H1 (cell line): ENCODE results near the gene DAPK3. TPM values are rescaled to one million over a fixed set of nuclear protein-coding genes. Genes with fewer than 3 reads are reported as not detected.

Experiments used
- ASH2L ChIP-seq: fragments of 200-600, 300-600 bp; sonication (generic); IDR thresholded peaks from one replicate; pipeline ENCODE4 v1.7.1; 2017; ENCODE audit warnings: low read length
- CEBPB ChIP-seq: IDR thresholded peaks from 2 replicates; pipeline ENCODE4 v1.6.1; 2012; ENCODE audit warnings: low read depth, low read length
- CTBP2 ChIP-seq: IDR thresholded peaks from 2 replicates; pipeline ENCODE4 v1.7.0; 2011; ENCODE audit warnings: borderline replicate concordance, mild to moderate bottlenecking, moderate library complexity, mixed read lengths, low read length; ENCODE audit not compliant: insufficient read depth, insufficient read length
- EGR1 ChIP-seq: IDR thresholded peaks from 2 replicates; pipeline ENCODE4 v1.6.1; 2011; ENCODE audit warnings: low read depth, low read length, borderline replicate concordance
- FOSL1 ChIP-seq: IDR thresholded peaks from 2 replicates; pipeline ENCODE4 v1.6.1; 2011; ENCODE audit warnings: mild to moderate bottlenecking, low read depth, low read length, moderate library complexity; ENCODE audit not compliant: insufficient read depth
- HDAC6 ChIP-seq: IDR thresholded peaks from one replicate; pipeline ENCODE4 v1.7.1; 2012; ENCODE audit warnings: low read depth, mild to moderate bottlenecking, inconsistent platforms, low read length, moderate library complexity
- MAX ChIP-seq: IDR thresholded peaks from 2 replicates; pipeline ENCODE4 v1.6.1; 2012; ENCODE audit warnings: inconsistent platforms
- NANOG ChIP-seq: IDR thresholded peaks from 2 replicates; pipeline ENCODE4 v1.6.1; 2011; ENCODE audit warnings: low read length, low read depth, mild to moderate bottlenecking, inconsistent platforms; ENCODE audit not compliant: insufficient read depth, poor library complexity, severe bottlenecking
- PHF8 ChIP-seq: fragments of 200-600 bp; sonication (generic); conservative IDR thresholded peaks from 2 replicates; pipeline ENCODE4 v1.7.1; 2012; ENCODE audit warnings: low read depth, mild to moderate bottlenecking, inconsistent platforms, low read length, moderate library complexity
- POLR2A ChIP-seq, 2 experiments: IDR thresholded peaks; 1 replicate in 1 of 2; 2 replicates in 1 of 2; pipeline ENCODE4 v1.6.1; 2011; ENCODE audit warnings: low read depth in 2 of 2, low read length in 2 of 2, mild to moderate bottlenecking in 2 of 2; ENCODE audit errors: control extremely low read depth in 1 of 2
- POU5F1 ChIP-seq: IDR thresholded peaks from 2 replicates; pipeline ENCODE4 v1.6.1; 2011; ENCODE audit warnings: low read depth, mild to moderate bottlenecking, low read length, moderate library complexity
- RFX5 ChIP-seq: IDR thresholded peaks from 2 replicates; pipeline ENCODE4 v1.6.1; 2011; ENCODE audit warnings: low read depth, low read length, improper control_type of control experiment, borderline replicate concordance
- RXRA ChIP-seq: IDR thresholded peaks from 2 replicates; pipeline ENCODE4 v1.6.1; 2011; ENCODE audit warnings: low read depth, mild to moderate bottlenecking, low read length, moderate library complexity; ENCODE audit not compliant: insufficient read depth
- SAP30 ChIP-seq: fragments of 300-600 bp; sonication (generic); IDR thresholded peaks from 2 replicates; pipeline ENCODE4 v1.7.1; 2012; ENCODE audit warnings: low read length, moderate library complexity, mild to moderate bottlenecking, inconsistent platforms; ENCODE audit not compliant: insufficient read depth, insufficient replicate concordance
- SIN3A ChIP-seq, 2 experiments: IDR thresholded peaks in 1 of 2; conservative IDR thresholded peaks in 1 of 2; 2 replicates each; pipeline ENCODE4 v1.6.1; 2011 to 2012; ENCODE audit warnings: low read length in 2 of 2, improper control_type of control experiment in 1 of 2, low read depth in 1 of 2, mild to moderate bottlenecking in 1 of 2
- SP1 ChIP-seq: IDR thresholded peaks from 2 replicates; pipeline ENCODE4 v1.6.1; 2011; ENCODE audit warnings: low read depth, low read length
- SP2 ChIP-seq: IDR thresholded peaks from 2 replicates; pipeline ENCODE4 v1.6.1; 2012; ENCODE audit warnings: mild to moderate bottlenecking, low read length, inconsistent platforms
- SRF ChIP-seq: IDR thresholded peaks from 2 replicates; pipeline ENCODE4 v1.6.1; 2011; ENCODE audit warnings: mild to moderate bottlenecking, low read depth, low read length, moderate library complexity
- TAF1 ChIP-seq: IDR thresholded peaks from 2 replicates; pipeline ENCODE4 v1.6.1; 2011; ENCODE audit warnings: mild to moderate bottlenecking, low read depth, low read length
- TAF7 ChIP-seq: optimal IDR thresholded peaks from 2 replicates; pipeline ENCODE3; 2011; ENCODE audit warnings: low read depth, mild to moderate bottlenecking, inconsistent platforms, low read length, moderate library complexity, borderline replicate concordance
- TBP ChIP-seq: IDR thresholded peaks from 2 replicates; pipeline ENCODE4 v1.6.1; 2011; ENCODE audit warnings: low read depth, low read length, improper control_type of control experiment
- TEAD4 ChIP-seq: IDR thresholded peaks from 2 replicates; pipeline ENCODE4 v1.6.1; 2012; ENCODE audit warnings: low read depth, low read length, inconsistent platforms, mixed read lengths
- polyA plus RNA-seq, 7 experiments: library from polyadenylated mRNA; depleted of rRNA in 3 of 7; stranded (reverse) in 5 of 7; unstranded in 2 of 7; fragments of >200 nt in 5 of 7; fragments of 200-250 nt in 2 of 7; gene quantifications; 1 replicate in 5 of 7; 2 replicates in 1 of 7; 4 replicates in 1 of 7; pipeline versions ENCODE4 v1.2.1 to v1.2.3, GENCODE V29; 2011 to 2013; ENCODE audit warnings: missing spikeins in 2 of 7, mixed read lengths in 2 of 7
- total RNA-seq: library from RNA; stranded (reverse); fragmentation: NEBNext Ultra II Directional; extraction: Animal tissue kit (Norgen Biotek cat#: 25700); gene quantifications from 2 replicates; pipeline ENCODE4 v1.2.1, GENCODE V29; 2021
- TF ChIP-seq, protein P1 (sequence below): IDR thresholded peaks from 2 replicates; pipeline ENCODE4 v1.6.1; 2011; ENCODE audit warnings: low read length, improper control_type of control experiment

The DAPK3 gene
- total and polyA plus RNA-seq, 2 of the 8 experiments (the other 6 are each of a cell fraction or from before 2014, with no cell fraction given) = 53.2 to 78.1 TPM

DNA sequence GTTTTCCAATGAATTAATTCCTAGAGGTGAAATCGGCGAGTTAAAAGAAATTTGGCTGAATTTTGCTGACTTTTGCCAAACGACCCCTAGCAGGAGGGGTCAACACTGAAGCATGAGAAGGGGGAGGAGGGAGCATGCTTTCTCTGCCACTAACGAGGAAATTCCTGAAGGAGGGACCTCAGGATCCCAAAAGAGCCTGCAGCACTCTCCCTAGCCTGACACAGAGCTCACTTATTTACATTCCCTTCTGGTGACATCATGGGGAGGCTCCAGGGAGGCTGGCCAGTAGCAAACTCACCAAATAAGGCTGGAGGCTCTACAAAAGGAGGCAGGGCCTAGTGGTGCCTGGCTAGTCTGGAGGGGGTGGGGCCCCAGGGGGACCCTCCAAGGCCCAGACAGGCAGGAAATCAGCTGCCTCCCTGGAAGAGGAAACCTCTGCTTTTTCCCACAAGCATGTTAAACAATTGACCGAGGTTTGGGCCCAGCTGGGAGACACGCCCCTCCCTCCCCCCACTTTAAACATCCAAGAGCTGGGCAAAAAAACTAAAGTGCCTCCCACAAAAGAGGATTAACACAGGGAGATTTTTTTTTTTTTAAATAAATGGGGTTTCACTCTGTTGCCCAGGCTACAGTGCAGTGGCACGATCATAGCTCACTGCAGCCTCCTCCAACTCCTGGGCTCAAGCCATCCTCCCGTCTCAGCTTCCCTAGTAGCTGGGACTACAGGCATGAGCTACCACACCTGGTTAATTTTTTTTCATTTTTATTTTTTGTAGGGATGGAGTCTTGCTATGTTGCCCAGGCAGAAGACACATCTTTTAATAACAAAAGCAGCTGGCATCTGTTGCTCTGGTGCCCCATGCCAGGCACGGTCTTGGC lies 2.1 kb downstream of the DAPK3 start (continued):
- TF ChIP-seq RFX5 (no peak), MAX (peak; percentile 59; the same call in 1 of the 2 replicates), EGR1 (peak; percentile 73), FOSL1 (no peak), TEAD4 (peak; percentile 83), CTBP2 (no peak), ASH2L (peak; percentile 29), POLR2A (IDR thresholded peaks at IDR 0.05; ENCODE audit: control extremely low read depth in 1 of 2, low read depth in 2 of 2, low read length in 2 of 2) (peak; percentile 37 to 71), SRF (peak; percentile 99), HDAC6 (no peak), TAF7 (no peak), CEBPB (peak; percentile 64; the same call in 1 of the 2 replicates), TBP (peak; percentile 60), PHF8 (no peak), SIN3A (conservative IDR thresholded peaks at IDR 0.05 in 1 of 2, IDR thresholded peaks at IDR 0.05 in 1 of 2; ENCODE audit: low read depth in 1 of 2, low read length in 2 of 2) (peak in 1 of 2 experiments; percentile 89; a peak in 3 of 4 replicates), TAF1 (no peak; the same call in 1 of the 2 replicates), SP1 (peak; percentile 89), SAP30 (peak; percentile 64), POU5F1 (no peak), NANOG (no peak), SP2 (no peak), RXRA (no peak)
- TF ChIP-seq, protein P1, sequence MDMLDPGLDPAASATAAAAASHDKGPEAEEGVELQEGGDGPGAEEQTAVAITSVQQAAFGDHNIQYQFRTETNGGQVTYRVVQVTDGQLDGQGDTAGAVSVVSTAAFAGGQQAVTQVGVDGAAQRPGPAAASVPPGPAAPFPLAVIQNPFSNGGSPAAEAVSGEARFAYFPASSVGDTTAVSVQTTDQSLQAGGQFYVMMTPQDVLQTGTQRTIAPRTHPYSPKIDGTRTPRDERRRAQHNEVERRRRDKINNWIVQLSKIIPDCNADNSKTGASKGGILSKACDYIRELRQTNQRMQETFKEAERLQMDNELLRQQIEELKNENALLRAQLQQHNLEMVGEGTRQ = 0 out of 2 replicates have a peak, but pooled peaks have one; percentile 9
